Activated naive CD4-positive, alpha-beta T cell treated with anti-CD3 and anti-CD28 coated beads, Interleukin-2, amount 10 ng/mL, durations not matched to agents 7 days and 5 days (primary cell): Measurements from ENCODE around the gene COL2A1.

Source experiments
- CTCF ChIA-PET: fragments of 350-600 bp; sonication (Branson Sonifier 250); formaldehyde crosslinking; loops from one replicate; lab custom pipeline; 2021; ENCODE audit warnings: antibody characterized with exemption; lab: Charles Lee
- DNase-seq: peaks from one replicate; pipeline ENCODE4 v3.0.0-alpha.2; 2020
- H3K27ac Mint-ChIP-seq: one replicate; pipeline ENCODE4 v1.8.0; 2021; ENCODE audit warnings: mild to moderate bottlenecking, moderate library complexity, mixed read lengths
- H3K27me3 Mint-ChIP-seq: one replicate; pipeline ENCODE4 v1.8.0; 2021; ENCODE audit warnings: mild to moderate bottlenecking, mixed read lengths
- H3K36me3 Mint-ChIP-seq: one replicate; pipeline ENCODE4 v1.8.0; 2021; ENCODE audit warnings: mixed read lengths
- H3K4me1 Mint-ChIP-seq: one replicate; pipeline ENCODE4 v1.8.0; 2021; ENCODE audit warnings: mixed read lengths
- H3K4me3 Mint-ChIP-seq: one replicate; pipeline ENCODE4 v1.8.0; 2021; ENCODE audit warnings: mild to moderate bottlenecking, moderate library complexity, mixed read lengths
- H3K9me3 Mint-ChIP-seq: one replicate; pipeline ENCODE4 v1.8.0; 2021; ENCODE audit warnings: mixed read lengths

Gene COL2A1

DNA sequence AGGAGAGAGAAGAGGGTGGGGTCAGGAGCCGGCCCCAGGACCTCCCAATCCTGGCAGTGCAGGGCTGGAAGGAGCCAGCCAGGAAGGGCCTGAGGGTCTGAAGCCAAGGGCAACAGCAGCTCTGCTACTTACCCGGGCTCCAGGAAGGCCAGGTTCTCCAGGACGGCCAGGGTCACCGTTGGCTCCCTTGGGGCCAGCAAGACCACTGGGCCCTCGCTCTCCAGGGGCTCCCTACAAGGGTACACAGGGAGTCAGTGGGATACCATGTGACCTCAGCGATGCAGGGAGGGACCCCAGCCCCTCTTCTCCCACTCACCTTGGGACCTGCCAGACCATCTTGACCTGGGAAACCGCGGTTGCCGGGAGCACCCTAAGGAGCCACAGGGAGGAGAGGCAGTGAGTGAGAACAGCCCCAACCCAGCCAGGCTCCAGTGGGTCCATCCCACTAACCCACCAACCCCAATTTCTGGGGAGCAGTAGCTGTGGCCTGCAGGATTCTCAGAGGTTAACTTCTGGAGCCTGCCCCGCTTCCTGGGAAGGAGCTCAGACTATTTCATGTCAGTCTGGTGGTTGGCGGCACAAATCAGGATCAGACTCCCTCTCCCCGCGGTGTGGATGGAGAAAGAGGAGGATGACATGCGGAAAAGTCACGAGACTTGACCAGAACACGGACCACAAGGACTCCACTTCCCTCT, 18.5 kb downstream of the COL2A1 start:
- Mint-ChIP-seq H3K27me3 (peaks cover 100% of the 10 kb centered on the region), H3K4me1 (peaks cover 19% of the 10 kb centered on the region), H3K27ac (no peak overlapping the region), H3K9me3 (no peaks in the 10 kb centered on the region), H3K4me3 (no peak overlapping the region), H3K36me3 (no peaks in the 10 kb centered on the region)
- CTCF ChIA-PET: no interaction called here
- no peak for DNase-seq

DNA sequence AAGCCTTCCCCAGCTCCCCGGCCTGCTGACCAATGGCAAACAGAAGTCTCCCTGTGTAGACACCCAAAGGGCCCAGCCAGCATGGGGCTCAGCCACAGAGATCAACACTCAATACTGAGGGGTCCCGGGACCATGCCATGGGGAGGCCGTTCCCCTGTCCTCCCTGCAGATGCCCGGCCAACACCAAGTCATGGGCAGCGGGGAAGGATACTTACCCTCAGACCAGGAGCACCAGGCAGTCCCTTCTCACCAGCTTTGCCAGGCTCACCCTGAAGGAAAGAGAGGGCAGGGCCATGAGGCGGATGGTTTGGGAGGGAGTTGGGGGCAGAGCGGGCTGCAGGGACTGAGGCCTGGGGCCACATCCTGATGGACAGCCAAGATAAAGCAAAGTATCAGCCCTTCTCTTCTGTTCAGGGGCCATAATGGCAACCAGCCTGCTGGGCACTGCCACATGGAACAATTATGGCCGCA, 19.9 kb downstream of the COL2A1 start:
- H3K36me3 Mint-ChIP-seq: no peaks in the 10 kb centered on the region
- CTCF ChIA-PET: interaction anchor here (1.2 kb wide), 1 partner anchor 180 kb away, joined by 4 read pairs; no protein-coding TSS in a partner anchor
- no peak overlapping the region for H3K27ac Mint-ChIP-seq
- peaks cover 5% of the 10 kb centered on the region for H3K4me1 Mint-ChIP-seq
- no peak overlapping the region for H3K4me3 Mint-ChIP-seq
- peaks cover 98% of the 10 kb centered on the region for H3K27me3 Mint-ChIP-seq
- DNase-seq: no peak
- no peaks in the 10 kb centered on the region for H3K9me3 Mint-ChIP-seq

DNA sequence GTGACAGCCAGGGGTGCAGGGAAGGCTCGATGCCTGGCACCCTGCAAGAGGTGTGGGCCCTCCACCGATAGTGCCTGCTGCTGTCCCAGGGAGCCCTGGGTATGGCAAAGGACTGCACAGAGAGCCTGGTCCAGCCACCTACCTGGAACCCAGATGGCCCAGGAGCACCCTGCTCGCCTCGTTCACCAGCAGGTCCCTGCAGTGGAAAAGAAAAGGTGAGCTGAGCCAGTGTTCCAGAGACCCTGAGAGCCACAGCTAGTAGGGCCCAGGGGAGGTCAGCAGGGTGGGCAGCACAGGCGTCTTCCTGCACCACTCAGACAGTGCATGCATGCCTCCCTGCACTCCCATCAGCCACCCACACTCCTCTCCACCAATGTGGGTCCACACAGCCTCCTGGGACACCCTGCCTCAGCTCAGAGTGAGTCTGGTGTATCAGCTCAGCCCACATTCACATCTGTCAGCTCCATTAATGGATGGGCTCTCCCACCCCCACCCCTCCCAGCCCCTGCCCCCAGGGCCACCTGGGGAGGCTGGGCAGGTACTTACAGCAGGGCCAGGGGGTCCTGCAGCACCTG, 20.6 kb downstream of the COL2A1 start:
- Mint-ChIP-seq H3K9me3 (no peaks in the 10 kb centered on the region), H3K36me3 (no peaks in the 10 kb centered on the region), H3K4me1 (no peaks in the 10 kb centered on the region), H3K27ac (no peak overlapping the region), H3K27me3 (peaks cover 98% of the 10 kb centered on the region), H3K4me3 (no peak overlapping the region)
- CTCF ChIA-PET: interaction anchor here (1.2 kb wide), 1 partner anchor 181 kb away, joined by 4 read pairs; no protein-coding TSS in a partner anchor
- no peak for DNase-seq

DNA sequence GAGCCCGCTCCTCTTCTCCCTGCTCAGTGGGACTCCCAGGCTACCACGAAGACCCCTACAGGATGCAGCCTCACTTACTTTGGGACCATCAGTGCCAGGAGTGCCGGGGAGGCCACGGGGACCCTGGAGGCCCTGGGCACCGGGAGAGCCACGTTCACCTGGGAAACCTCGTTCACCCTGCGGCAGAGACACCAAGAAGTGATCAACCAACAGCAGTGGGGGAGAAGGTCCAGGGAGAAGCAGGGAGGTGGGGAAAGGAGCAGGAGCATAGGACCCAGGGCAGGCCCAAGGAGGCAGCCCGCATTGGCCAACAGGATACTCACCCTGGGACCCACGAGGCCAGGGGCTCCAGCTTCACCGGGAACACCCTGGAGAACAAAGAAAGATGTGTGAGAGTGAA, 21.5 kb downstream of the COL2A1 start:
- Mint-ChIP-seq H3K27ac (no peak overlapping the region), H3K27me3 (peaks cover 98% of the 10 kb centered on the region), H3K4me1 (no peaks in the 10 kb centered on the region), H3K36me3 (no peaks in the 10 kb centered on the region), H3K4me3 (no peak overlapping the region), H3K9me3 (no peaks in the 10 kb centered on the region)
- no peak for DNase-seq
- CTCF ChIA-PET: no interaction called here

DNA sequence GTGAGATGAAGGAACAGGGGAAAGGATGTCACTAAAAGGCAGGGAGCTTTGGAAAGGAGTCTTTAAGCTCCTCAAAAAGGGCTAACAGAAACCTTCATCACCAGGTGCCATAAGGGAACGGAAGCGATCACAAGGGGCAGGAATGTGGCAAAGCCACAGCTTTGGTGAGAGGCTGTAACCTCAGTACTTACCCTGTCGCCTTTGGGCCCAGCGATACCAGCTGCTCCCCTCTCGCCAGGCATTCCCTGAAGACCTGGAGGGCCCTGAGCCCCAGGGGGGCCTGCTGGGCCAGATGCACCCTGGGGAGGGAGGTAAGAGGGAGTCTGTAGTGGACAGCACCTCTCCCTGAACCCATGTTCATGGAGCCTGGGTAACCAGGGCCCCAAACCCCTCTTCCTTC, 22.0 kb downstream of the COL2A1 start:
- H3K4me1 Mint-ChIP-seq: no peaks in the 10 kb centered on the region
- H3K36me3 Mint-ChIP-seq: no peaks in the 10 kb centered on the region
- no peaks in the 10 kb centered on the region for H3K9me3 Mint-ChIP-seq
- no peak for DNase-seq
- CTCF ChIA-PET: no interaction called here
- no peak overlapping the region for H3K27ac Mint-ChIP-seq
- H3K4me3 Mint-ChIP-seq: no peak overlapping the region
- H3K27me3 Mint-ChIP-seq: peaks cover 98% of the 10 kb centered on the region

DNA sequence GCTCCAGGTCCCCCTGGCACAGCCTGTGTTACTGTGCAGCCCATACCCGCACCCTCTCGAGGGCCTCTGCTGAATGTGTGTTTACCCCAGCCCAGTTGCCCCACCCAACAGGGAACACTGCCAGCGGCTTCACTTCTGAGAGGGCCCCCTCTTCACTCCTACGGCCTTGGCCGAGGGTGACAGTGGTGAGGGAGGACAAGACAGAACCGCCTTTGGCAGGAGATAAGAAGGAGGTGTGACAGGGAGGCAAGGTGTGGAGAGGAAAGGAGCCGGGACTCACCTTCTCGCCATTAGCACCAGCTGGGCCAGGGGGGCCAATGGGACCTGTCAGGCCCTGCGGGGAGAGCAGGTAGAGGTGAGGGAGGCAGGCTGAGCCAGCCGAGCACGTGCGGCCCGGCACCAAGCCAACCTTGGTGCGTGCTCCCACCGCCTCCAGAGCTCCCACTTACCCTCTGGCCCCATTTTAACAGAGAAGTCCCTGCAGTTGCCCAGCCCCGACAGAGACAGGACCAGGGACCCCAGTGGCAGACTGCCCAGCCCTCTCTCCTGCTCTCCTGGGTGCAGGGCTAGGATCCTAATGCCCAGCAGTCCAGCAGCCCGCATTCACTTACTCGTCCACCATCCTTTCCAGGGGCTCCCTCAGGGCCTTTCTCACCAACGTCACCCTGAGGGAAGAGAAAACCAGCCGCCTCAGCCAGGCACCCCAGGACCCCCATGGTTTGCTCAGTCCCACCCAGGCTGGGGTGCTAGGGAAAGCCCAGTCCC, 22.6 kb downstream of the COL2A1 start:
- H3K4me1 Mint-ChIP-seq: no peaks in the 10 kb centered on the region
- H3K9me3 Mint-ChIP-seq: no peaks in the 10 kb centered on the region
- no peak overlapping the region for H3K27ac Mint-ChIP-seq
- no peak for DNase-seq
- CTCF ChIA-PET: no interaction called here
- H3K36me3 Mint-ChIP-seq: no peaks in the 10 kb centered on the region
- no peak overlapping the region for H3K4me3 Mint-ChIP-seq
- peaks cover 98% of the 10 kb centered on the region for H3K27me3 Mint-ChIP-seq

DNA sequence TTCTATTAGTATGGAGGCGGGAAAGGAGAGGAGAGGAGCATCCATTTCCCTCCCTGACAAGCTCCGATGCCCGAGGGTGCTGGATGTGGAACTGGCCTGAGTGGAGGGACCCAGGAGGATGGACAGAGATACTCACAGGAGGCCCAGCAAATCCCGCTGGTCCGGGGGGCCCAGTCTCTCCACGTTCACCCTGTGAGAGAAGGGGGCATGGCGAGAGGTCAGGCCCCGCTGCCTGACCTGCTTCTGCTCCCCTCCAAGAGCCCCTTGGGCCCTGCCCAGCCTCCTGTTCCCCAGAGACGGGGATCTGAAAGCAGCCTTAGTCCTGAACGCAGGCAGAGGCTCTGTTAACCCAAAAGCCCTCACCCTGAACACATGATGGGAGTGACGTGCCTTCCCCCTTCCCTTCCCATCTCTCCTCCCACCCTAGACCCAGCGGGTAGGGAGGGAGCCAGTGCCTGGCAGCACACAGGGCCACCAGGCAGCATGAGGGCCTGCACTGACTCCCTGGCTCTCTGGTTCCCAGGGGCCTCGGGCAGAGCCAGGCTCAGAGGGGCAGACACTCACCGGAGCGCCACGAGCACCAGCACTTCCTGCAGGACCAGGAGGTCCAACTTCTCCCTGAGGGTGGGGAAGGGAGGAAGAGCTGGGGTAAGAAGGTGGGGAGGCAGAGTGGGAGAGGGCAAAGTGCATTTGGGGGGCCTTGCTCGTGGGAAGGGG, 23.3 kb downstream of the COL2A1 start:
- CTCF ChIA-PET: no interaction called here
- H3K27ac Mint-ChIP-seq: no peak overlapping the region
- H3K4me3 Mint-ChIP-seq: no peak overlapping the region
- no peaks in the 10 kb centered on the region for H3K9me3 Mint-ChIP-seq
- no peak for DNase-seq
- H3K27me3 Mint-ChIP-seq: peaks cover 93% of the 10 kb centered on the region
- H3K36me3 Mint-ChIP-seq: no peaks in the 10 kb centered on the region
- no peaks in the 10 kb centered on the region for H3K4me1 Mint-ChIP-seq

DNA sequence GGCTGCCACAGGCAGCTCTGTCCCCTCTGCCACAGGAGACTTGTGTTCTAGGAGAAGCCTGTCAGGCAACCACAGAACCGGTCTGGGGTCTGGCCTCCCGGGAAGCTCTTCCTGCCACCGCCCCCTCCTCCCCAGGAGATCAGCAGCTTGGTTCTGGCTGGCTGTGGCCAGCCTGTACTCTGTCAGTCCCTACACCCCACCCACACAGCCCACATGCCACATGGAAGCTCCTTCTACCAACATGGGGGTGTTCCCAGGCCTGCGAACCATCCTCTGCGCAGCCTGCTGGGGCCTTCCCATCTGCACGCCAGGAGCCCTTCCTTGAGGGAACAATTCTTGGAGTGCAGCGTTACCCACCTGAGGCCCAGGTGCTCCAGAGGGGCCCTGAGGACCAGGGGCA, 24.1 kb downstream of the COL2A1 start:
- Mint-ChIP-seq H3K4me3 (no peak overlapping the region), H3K27ac (no peak overlapping the region), H3K4me1 (no peaks in the 10 kb centered on the region), H3K27me3 (peaks cover 92% of the 10 kb centered on the region), H3K36me3 (no peaks in the 10 kb centered on the region), H3K9me3 (no peaks in the 10 kb centered on the region)
- CTCF ChIA-PET: interaction anchor here (1.7 kb wide), 1 partner anchor 203 kb away, joined by 3 read pairs; the partner anchor contains the start of gene CCDC184
- no peak for DNase-seq

DNA sequence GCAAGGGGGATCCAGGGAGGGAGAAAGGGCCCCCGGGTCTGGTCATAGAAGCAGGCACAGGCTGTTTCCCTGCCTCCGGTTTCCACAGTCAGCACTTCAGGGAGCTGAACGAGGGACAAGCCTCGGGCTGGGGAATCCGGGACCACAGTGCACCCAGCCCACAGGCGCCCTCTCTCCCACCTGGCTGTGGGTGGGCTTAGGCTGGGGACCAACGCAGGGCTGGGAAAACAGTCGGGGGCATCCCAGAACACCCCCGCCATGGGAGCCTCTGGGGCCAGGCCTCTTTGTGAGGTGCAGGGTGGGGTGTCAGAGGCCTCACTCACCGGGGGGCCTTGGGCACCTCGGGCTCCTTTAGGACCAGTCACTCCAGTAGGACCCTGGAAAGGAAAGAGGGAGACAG, 24.6 kb downstream of the COL2A1 start:
- no peak for DNase-seq
- Mint-ChIP-seq H3K4me3 (no peak overlapping the region), H3K27ac (no peak overlapping the region), H3K27me3 (peaks cover 90% of the 10 kb centered on the region), H3K36me3 (no peaks in the 10 kb centered on the region), H3K9me3 (no peaks in the 10 kb centered on the region), H3K4me1 (no peaks in the 10 kb centered on the region)
- CTCF ChIA-PET: interaction anchor here (1.7 kb wide), 1 partner anchor 203 kb away, joined by 3 read pairs; the partner anchor contains the start of gene CCDC184

DNA sequence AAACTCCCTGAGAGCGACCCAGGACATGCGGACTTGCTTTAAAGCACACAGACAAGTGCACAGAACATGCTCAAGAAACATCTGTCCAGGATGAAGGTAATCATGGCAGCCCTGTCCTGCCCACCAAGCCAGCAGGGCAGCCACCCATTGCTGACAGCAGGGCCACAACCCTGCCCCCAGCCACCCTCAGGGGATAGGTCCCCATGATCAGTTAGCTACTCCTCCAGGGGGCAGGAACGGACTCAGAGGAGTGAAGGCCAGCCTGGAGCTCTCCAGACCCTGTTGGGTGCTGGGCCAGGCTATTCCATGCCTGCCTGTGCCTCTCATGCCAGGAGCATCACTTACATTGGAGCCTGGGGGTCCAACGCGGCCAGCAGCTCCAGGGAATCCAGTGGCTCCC, 25.1 kb downstream of the COL2A1 start:
- CTCF ChIA-PET: interaction anchor here (1.7 kb wide), 1 partner anchor 204 kb away, joined by 3 read pairs; the partner anchor contains the start of gene CCDC184
- H3K27ac Mint-ChIP-seq: no peak overlapping the region
- no peaks in the 10 kb centered on the region for H3K4me1 Mint-ChIP-seq
- H3K36me3 Mint-ChIP-seq: no peaks in the 10 kb centered on the region
- peaks cover 87% of the 10 kb centered on the region for H3K27me3 Mint-ChIP-seq
- H3K9me3 Mint-ChIP-seq: no peaks in the 10 kb centered on the region
- H3K4me3 Mint-ChIP-seq: no peak overlapping the region
- DNase-seq: no peak

DNA sequence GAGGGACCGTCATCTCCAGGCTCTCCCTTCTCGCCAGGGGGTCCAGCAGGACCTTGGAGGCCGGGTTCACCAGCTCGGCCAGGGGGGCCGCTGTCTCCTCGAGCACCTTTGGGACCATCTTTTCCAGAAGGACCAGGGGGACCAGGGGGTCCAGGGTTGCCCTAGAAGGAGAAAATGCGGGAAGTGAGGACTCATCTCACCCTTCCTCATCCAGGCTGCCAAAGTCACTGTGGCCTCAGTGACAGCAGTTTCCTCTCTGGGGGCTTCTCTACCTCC, 25.7 kb downstream of the COL2A1 start:
- Mint-ChIP-seq H3K27ac (no peak overlapping the region), H3K4me1 (no peaks in the 10 kb centered on the region), H3K4me3 (no peak overlapping the region), H3K36me3 (no peaks in the 10 kb centered on the region), H3K27me3 (peaks cover 81% of the 10 kb centered on the region), H3K9me3 (no peaks in the 10 kb centered on the region)
- CTCF ChIA-PET: no interaction called here
- DNase-seq: no peak

DNA sequence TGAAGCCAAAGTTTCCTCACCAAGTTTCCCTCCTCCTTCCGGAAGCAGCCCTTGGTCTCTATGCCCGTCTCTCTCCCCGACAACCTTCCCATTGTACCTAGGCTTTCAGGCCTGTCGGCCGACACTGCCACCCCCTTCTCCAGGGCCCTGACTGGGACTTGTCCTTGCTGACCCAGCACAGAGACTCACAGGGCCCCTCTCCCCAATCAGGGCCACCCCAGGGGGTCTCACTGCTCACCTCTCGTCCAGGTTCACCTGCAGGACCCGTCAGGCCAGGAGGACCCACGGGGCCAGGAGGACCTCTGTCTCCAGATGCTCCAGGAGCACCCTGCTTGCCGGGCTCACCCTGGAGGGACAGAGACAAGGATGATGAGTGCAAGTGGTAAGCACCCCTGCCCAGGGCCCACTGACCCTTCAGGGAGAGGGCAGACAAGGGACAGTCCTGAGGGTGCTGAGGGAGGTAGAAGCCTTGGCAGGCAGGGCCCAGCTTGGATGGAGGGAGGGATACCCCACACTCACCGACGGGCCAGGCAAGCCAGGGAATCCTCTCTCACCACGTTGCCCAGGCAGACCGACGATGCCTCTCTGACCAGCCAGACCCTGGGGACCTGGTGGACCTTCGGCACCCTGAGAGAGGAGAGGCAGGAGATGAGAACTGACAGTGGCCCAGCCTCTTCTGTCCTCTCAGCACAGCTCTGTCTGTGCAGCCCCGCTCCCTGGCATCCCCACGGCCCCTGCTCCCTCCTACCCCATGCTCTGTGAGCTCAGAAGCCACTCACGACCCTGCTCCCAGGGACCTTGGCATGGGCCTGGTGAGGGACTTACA, 26.3 kb downstream of the COL2A1 start:
- Mint-ChIP-seq H3K36me3 (no peaks in the 10 kb centered on the region), H3K9me3 (no peaks in the 10 kb centered on the region), H3K27me3 (peaks cover 76% of the 10 kb centered on the region), H3K27ac (peak overlapping the region; percentile 65), H3K4me3 (no peak overlapping the region), H3K4me1 (no peaks in the 10 kb centered on the region)
- DNase-seq: no peak
- CTCF ChIA-PET: interaction anchor here (2.0 kb wide), 1 partner anchor 15 kb away, joined by 5 read pairs; the partner anchor contains the start of gene TMEM106C

DNA sequence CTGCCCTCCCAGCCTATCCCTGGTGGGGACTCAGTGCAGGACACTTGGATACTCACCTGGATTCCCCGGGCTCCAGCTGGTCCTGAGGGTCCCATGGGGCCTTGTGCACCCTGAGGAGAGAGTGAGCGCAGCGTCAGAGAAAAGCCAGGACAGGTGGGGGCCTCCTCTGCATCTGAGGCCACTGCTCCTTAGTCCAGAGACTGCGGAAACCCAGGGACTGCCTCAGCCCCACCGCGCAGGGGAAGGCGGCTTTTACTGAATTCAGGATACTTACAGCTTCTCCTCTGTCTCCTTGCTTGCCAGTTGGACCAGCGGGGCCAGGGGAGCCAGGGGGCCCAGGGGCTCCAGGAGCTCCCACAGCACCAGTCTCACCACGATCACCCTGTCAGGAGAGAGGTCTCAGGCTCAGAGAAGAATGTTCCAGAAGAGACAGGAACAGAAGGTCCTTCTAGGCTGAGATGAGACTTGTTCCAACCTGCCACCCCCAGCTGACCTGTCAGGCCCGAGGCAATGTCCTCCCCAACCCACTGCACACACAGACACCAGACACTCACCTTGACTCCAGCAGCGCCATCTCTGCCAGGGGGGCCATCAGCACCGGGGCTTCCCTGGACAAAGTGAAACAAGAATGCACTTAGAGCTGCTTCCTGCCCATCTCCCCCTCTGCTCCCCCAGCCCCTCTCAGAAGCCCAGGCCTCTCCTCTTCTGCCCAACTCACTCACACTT, 27.1 kb downstream of the COL2A1 start:
- Mint-ChIP-seq H3K27me3 (peaks cover 68% of the 10 kb centered on the region), H3K27ac (peak overlapping the region; percentile 65), H3K4me1 (no peaks in the 10 kb centered on the region), H3K36me3 (no peaks in the 10 kb centered on the region), H3K4me3 (no peak overlapping the region), H3K9me3 (no peaks in the 10 kb centered on the region)
- no peak for DNase-seq
- CTCF ChIA-PET: interaction anchor here (2.0 kb wide), 1 partner anchor 14 kb away, joined by 5 read pairs; the partner anchor contains the start of gene TMEM106C
